WTC11 (cell line): ENCODE data around the gene SHANK2. TPM values are rescaled to one million over a fixed set of nuclear protein-coding genes. Genes with fewer than 3 reads are reported as not detected.

ENCODE experiments used
- ATAC-seq: fragments of 200-7000 bp; cut with Tn5 transposase; 2 replicates; pipeline ENCODE4 v1.10.0; 2021; ENCODE audit warnings: mild to moderate bottlenecking, moderate library complexity
- CTCF ChIA-PET: fragments of 300-600 bp; sonication (Branson Sonifier 250); formaldehyde crosslinking; loops from one replicate; lab custom pipeline; 2021; ENCODE audit warnings: antibody characterized with exemption; lab: Charles Lee
- POLR2A ChIA-PET: fragments of 350-600 bp; sonication (Branson Sonifier 250); formaldehyde crosslinking; loops from one replicate; lab custom pipeline; 2021; ENCODE audit warnings: antibody characterized with exemption; lab: Charles Lee
- DNase-seq: peaks from one replicate; pipeline ENCODE4 v3.0.0; 2021; ENCODE audit warnings: low spot score
- H3K27ac Mint-ChIP-seq: 2 replicates; pipeline ENCODE4 v1.8.0; 2021; ENCODE audit warnings: mixed read lengths
- H3K27me3 Mint-ChIP-seq: 2 replicates; pipeline ENCODE4 v1.8.0; 2021; ENCODE audit warnings: low read depth, mild to moderate bottlenecking, moderate library complexity, mixed read lengths
- H3K36me3 Mint-ChIP-seq: 2 replicates; pipeline ENCODE4 v1.8.0; 2021; ENCODE audit warnings: mixed read lengths
- H3K4me1 Mint-ChIP-seq: 2 replicates; pipeline ENCODE4 v1.8.0; 2022; ENCODE audit warnings: mixed read lengths
- H3K4me3 Mint-ChIP-seq: 2 replicates; pipeline ENCODE4 v1.8.0; 2021; ENCODE audit warnings: mild to moderate bottlenecking, moderate library complexity, mixed read lengths
- H3K9me3 Mint-ChIP-seq: 2 replicates; pipeline ENCODE4 v1.8.0; 2021; ENCODE audit warnings: mixed read lengths
- CBFB ChIP-seq: sonication (generic); formaldehyde crosslinking; IDR thresholded peaks from 2 replicates; pipeline ENCODE4 v1.8.1; 2022; ENCODE audit warnings: mild to moderate bottlenecking, low read depth, missing genetic modification reagents
- E2F4 ChIP-seq: sonication (generic); formaldehyde crosslinking; IDR thresholded peaks from 2 replicates; pipeline ENCODE4 v1.8.1; 2022; ENCODE audit warnings: low read depth, mild to moderate bottlenecking, moderate library complexity, missing genetic modification reagents, borderline replicate concordance
- ETV6 ChIP-seq: sonication (generic); formaldehyde crosslinking; IDR thresholded peaks from 2 replicates; pipeline ENCODE4 v1.8.1; 2022; ENCODE audit warnings: mild to moderate bottlenecking, missing genetic modification reagents
- FOXJ3 ChIP-seq: sonication (generic); formaldehyde crosslinking; IDR thresholded peaks from 2 replicates; pipeline ENCODE4 v1.9.0; 2021; ENCODE audit warnings: missing genetic modification reagents, mild to moderate bottlenecking, borderline replicate concordance
- FOXP4 ChIP-seq: sonication (generic); formaldehyde crosslinking; IDR thresholded peaks from 2 replicates; pipeline ENCODE4 v1.8.0; 2022; ENCODE audit warnings: mild to moderate bottlenecking, missing genetic modification reagents
- JAZF1 ChIP-seq: fragments of 250-450 bp; sonication (Bioruptor Pico); IDR thresholded peaks from 2 replicates; pipeline ENCODE4 v1.9.0; 2021; ENCODE audit warnings: moderate library complexity, mild to moderate bottlenecking, inconsistent platforms
- JUN ChIP-seq: sonication (generic); formaldehyde crosslinking; IDR thresholded peaks from 2 replicates; pipeline ENCODE4 v1.8.0; 2023; ENCODE audit warnings: mild to moderate bottlenecking, missing genetic modification reagents
- NFYB ChIP-seq: sonication (generic); formaldehyde crosslinking; conservative IDR thresholded peaks from 2 replicates; pipeline ENCODE4 v1.8.0; 2022; ENCODE audit warnings: low read depth, missing genetic modification reagents
- ZNF423 ChIP-seq: fragments of 250-450 bp; sonication (Bioruptor Pico); IDR thresholded peaks from 2 replicates; pipeline ENCODE4 v2.1.2; 2022; ENCODE audit warnings: mild to moderate bottlenecking, moderate library complexity
- ZNF532 ChIP-seq: fragments of 250-450 bp; sonication (Bioruptor Pico); IDR thresholded peaks from 2 replicates; pipeline ENCODE4 v1.9.0; 2021; ENCODE audit warnings: mild to moderate bottlenecking, borderline replicate concordance
- total RNA-seq: library from RNA; stranded (reverse); gene quantifications from 3 replicates; pipeline ENCODE4 v1.2.3, GENCODE V29; 2021
- TF ChIP-seq, protein P1 (sequence below): fragments of 250-450 bp; sonication (Bioruptor Pico); IDR thresholded peaks from 2 replicates; pipeline ENCODE4 v1.9.0; 2021; ENCODE audit warnings: mild to moderate bottlenecking
- TF ChIP-seq, protein P2 (sequence below): sonication (generic); formaldehyde crosslinking; IDR thresholded peaks from 2 replicates; pipeline ENCODE4 v1.8.1; 2023; ENCODE audit warnings: mild to moderate bottlenecking, moderate library complexity, missing genetic modification reagents
- TF ChIP-seq, protein P3 (sequence below): sonication (generic); formaldehyde crosslinking; IDR thresholded peaks from 2 replicates; pipeline ENCODE4 v1.8.1; 2023; ENCODE audit warnings: mild to moderate bottlenecking, missing genetic modification reagents, borderline replicate concordance

The SHANK2 gene
- total RNA-seq, 1 experiment from 2014 or later: 64.8 TPM

GRCh38 chr11:71281831-71282230, 29.5 kb upstream of the SHANK2 start:
- CTCF ChIA-PET: no interaction called here
- H3K27ac Mint-ChIP-seq: no peak overlapping the region

GRCh38 chr11:71281204-71281603, 28.8 kb upstream of the SHANK2 start:
- peaks cover 5% of the 10 kb centered on the region for H3K27me3 Mint-ChIP-seq
- ATAC-seq: no peak
- no peaks in the 10 kb centered on the region for H3K9me3 Mint-ChIP-seq
- peaks cover 20% of the 10 kb centered on the region for H3K4me1 Mint-ChIP-seq
- H3K4me3 Mint-ChIP-seq: no peak overlapping the region
- CTCF ChIA-PET: no interaction called here
- POLR2A ChIA-PET: no interaction called here
- no peak for DNase-seq
- H3K36me3 Mint-ChIP-seq: no peaks in the 10 kb centered on the region
- H3K27ac Mint-ChIP-seq: no peak overlapping the region
- TF ChIP-seq, protein P1, sequence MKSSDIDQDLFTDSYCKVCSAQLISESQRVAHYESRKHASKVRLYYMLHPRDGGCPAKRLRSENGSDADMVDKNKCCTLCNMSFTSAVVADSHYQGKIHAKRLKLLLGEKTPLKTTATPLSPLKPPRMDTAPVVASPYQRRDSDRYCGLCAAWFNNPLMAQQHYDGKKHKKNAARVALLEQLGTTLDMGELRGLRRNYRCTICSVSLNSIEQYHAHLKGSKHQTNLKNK (CRISPR knock-in tag): no peak
- TF ChIP-seq, protein P2, sequence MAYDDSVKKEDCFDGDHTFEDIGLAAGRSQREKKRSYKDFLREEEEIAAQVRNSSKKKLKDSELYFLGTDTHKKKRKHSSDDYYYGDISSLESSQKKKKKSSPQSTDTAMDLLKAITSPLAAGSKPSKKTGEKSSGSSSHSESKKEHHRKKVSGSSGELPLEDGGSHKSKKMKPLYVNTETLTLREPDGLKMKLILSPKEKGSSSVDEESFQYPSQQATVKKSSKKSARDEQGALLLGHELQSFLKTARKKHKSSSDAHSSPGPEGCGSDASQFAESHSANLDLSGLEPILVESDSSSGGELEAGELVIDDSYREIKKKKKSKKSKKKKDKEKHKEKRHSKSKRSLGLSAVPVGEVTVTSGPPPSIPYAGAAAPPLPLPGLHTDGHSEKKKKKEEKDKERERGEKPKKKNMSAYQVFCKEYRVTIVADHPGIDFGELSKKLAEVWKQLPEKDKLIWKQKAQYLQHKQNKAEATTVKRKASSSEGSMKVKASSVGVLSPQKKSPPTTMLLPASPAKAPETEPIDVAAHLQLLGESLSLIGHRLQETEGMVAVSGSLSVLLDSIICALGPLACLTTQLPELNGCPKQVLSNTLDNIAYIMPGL (CRISPR knock-in tag): no peak
- no peak for TF ChIP-seq NFYB (CRISPR knock-in tag)
- no peak for TF ChIP-seq E2F4 (CRISPR knock-in tag)
- no peak for TF ChIP-seq FOXP4 (CRISPR knock-in tag)
- TF ChIP-seq, protein P3, sequence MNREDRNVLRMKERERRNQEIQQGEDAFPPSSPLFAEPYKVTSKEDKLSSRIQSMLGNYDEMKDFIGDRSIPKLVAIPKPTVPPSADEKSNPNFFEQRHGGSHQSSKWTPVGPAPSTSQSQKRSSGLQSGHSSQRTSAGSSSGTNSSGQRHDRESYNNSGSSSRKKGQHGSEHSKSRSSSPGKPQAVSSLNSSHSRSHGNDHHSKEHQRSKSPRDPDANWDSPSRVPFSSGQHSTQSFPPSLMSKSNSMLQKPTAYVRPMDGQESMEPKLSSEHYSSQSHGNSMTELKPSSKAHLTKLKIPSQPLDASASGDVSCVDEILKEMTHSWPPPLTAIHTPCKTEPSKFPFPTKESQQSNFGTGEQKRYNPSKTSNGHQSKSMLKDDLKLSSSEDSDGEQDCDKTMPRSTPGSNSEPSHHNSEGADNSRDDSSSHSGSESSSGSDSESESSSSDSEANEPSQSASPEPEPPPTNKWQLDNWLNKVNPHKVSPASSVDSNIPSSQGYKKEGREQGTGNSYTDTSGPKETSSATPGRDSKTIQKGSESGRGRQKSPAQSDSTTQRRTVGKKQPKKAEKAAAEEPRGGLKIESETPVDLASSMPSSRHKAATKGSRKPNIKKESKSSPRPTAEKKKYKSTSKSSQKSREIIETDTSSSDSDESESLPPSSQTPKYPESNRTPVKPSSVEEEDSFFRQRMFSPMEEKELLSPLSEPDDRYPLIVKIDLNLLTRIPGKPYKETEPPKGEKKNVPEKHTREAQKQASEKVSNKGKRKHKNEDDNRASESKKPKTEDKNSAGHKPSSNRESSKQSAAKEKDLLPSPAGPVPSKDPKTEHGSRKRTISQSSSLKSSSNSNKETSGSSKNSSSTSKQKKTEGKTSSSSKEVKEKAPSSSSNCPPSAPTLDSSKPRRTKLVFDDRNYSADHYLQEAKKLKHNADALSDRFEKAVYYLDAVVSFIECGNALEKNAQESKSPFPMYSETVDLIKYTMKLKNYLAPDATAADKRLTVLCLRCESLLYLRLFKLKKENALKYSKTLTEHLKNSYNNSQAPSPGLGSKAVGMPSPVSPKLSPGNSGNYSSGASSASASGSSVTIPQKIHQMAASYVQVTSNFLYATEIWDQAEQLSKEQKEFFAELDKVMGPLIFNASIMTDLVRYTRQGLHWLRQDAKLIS: no peak
- TF ChIP-seq JAZF1 (CRISPR knock-in tag): no peak
- no peak for TF ChIP-seq FOXJ3 (CRISPR knock-in tag)

More at GRCh38 chr11:71281831-71282230, 29.5 kb upstream of the SHANK2 start:
- POLR2A ChIA-PET: no interaction called here
- DNase-seq: no peak
- no peaks in the 10 kb centered on the region for H3K36me3 Mint-ChIP-seq
- H3K27me3 Mint-ChIP-seq: peaks cover 5% of the 10 kb centered on the region
- peaks cover 20% of the 10 kb centered on the region for H3K4me1 Mint-ChIP-seq
- H3K9me3 Mint-ChIP-seq: no peaks in the 10 kb centered on the region
- no peak for ATAC-seq
- TF ChIP-seq CBFB: no peak
- no peak for TF ChIP-seq ZNF423 (CRISPR knock-in tag)
- no peak for TF ChIP-seq E2F4 (CRISPR knock-in tag)
- TF ChIP-seq ZNF532: no peak
- TF ChIP-seq, protein P1 (CRISPR knock-in tag): no peak
- TF ChIP-seq ETV6 (CRISPR knock-in tag): no peak
- TF ChIP-seq JUN (CRISPR knock-in tag): no peak
- no peak overlapping the region for H3K4me3 Mint-ChIP-seq
